GM04504 (cell line): Measurements from ENCODE around the gene FLOT2.
"Not testable (repeated sequence)": the region's sequence is repeated elsewhere in the genome, so short reads cannot be mapped to it uniquely, and the experiment has no call there.

Experiments used
- DNase-seq: peaks from one replicate; pipeline ENCODE4 v3.0.0-alpha.2; 2012; ENCODE audit warnings: low read depth

Gene FLOT2

DNA sequence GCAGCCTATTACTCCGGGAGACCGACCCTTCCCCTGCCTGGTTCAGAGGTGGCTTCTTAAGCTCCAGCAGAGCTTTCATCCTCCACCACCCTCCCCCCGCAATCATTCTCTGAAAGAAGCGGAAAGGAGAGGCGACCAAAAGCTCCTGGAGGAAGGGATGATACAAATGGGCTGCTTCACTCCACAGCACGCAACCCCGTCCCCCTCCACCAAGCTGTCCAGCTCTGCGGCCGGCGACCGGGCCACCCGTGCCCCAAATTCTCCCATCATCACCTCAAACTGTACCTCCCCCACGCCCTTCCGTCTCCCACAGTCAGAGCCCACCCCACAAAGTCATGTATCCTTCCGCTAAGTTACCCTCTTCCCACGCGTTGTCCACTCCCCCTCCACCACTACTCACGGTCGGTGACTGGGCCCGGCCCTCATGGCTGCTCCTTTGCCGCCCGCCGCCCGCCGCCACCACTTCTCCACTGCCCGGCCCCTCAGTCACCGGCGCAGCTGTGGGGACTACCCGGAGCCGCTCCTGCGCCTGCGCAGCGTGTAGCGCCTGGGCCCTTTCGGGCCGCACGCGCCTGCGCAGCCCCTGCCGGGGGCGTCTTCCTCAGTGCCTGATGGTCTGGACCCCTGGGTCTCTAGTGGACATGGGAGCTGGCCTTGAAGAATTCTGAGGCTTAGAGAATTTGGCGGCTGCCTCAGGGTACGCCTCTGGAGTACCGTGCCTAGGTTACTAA, 55.1 kb downstream of the FLOT2 start, which contains the start of gene FAM222B:
TSS of gene FAM222B (minus strand) at position 509 of the 731 bp plus-strand sequence. CDS start 76,123 bp downstream, outside the sequence.
- peak; percentile 59 for DNase-seq

DNA sequence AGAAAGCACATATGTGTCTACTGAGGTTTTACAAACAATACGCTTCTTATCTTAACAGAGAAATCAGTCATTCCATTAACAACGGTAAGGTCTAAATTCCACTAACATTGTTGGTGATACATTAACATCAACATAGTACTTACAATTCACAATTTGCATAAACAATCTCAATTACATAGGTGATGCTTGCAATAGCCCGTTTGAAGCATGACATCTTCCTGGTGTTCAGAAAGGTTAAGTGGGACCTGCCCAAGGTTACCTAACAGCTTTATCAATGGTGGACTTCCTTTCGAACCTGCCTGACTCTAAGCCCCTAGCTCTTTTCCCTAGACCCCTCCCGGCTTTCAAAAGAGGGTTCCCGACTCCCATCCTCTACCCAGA, 55.6 kb downstream of the FLOT2 start:
- DNase-seq = no peak

DNA sequence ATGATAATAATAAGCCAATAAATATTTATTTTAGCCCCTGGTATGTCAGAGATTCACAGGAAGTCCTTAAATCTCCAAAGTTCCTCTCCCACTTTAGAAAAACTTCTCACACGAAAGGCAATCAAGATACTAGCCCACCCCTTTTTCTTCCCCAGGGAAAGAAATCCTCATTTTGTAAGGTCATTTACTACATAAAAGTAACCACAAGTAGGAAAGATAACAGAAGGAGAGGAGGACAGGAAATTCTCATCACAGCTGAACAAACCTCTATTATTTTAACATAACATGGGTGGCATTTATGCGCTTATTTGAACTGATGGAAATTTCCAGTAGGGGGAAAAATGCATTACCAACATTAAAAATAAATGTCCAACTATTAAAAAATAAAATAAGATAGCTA, 58.3 kb downstream of the FLOT2 start:
- DNase-seq = no peak

DNA sequence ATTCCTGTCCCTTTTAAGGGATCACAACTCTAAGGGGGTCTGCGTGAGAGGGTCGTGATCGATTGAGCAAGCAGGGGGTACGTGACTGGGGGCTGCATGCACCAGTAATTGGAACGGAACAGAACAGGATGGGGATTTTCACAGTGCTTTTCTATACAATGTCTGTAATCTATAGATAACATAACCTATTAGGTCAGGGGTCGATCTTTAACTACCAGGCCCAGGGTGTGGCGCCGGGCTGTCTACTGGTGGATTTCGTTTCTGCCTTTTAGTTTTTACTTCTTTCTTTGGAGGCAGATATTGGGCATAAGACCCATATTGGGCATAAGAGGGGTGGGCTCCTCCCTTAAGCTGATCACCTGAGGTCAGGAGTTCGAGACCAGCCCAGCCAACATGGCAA, 61.0 kb downstream of the FLOT2 start:
- not testable (repeated sequence) for DNase-seq

DNA sequence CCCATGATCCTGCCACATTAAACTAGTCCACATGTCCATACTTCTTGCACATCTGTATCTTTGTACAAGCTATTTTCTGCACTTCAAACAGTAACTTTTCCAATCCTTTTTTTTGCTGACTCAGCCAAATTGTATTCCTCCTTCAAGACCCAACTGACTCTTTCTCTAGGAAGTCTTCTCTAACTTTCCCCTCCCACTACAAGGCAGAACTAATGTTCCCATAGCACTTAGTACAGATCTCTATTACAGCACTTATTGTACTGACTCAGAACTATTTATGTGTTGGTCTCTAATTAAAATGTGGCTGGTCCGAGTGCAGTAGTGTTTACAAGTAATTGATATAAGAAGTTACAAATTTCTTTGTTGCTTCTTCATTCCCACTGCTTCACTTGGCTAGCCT, 63.1 kb downstream of the FLOT2 start:
- DNase-seq = no peak
